Heart left ventricle (tissue), 16 donors: Measurements from ENCODE around the gene UBL7. TPM values are rescaled to one million over a fixed set of nuclear protein-coding genes. Genes with fewer than 3 reads are reported as not detected.

Experiments
- ATAC-seq, 4 donors: fragments of 200-7000 bp; cut with Tn5 transposase; one replicate each; pipeline ENCODE4 v1.9.1; 2020 to 2022; ENCODE audit warnings: moderate library complexity in 4 of 4, mild to moderate bottlenecking in 3 of 4, moderate number of reproducible peaks in 1 of 4
- DNase-seq, 5 donors: peaks; one replicate each; pipeline ENCODE4 v3.0.0-alpha.2; 2020
- H3K27ac ChIP-seq, 12 donors: fragments of 200-600 bp; sonication (generic) in 4 of 12; one replicate each; pipeline versions ENCODE4 v1.5.0 to v1.8.0; 2016 to 2022; ENCODE audit warnings: mild to moderate bottlenecking in 2 of 12
- H3K27me3 ChIP-seq, 9 donors: fragments of 200-600 bp; sonication (generic) in 2 of 9; one replicate each; pipeline versions ENCODE4 v1.5.1 to v1.8.0; 2016 to 2022; ENCODE audit warnings: mild to moderate bottlenecking in 3 of 9
- H3K36me3 ChIP-seq, 9 donors: fragments of 200-600 bp; sonication (generic) in 2 of 9; one replicate each; pipeline versions ENCODE4 v1.5.0 to v1.8.0; 2018 to 2022; ENCODE audit warnings: mild to moderate bottlenecking in 2 of 9
- H3K4me1 ChIP-seq, 12 donors: fragments of 200-600 bp; sonication (generic) in 4 of 12; one replicate each; pipeline versions ENCODE4 v1.5.0 to v1.8.0; 2016 to 2022; ENCODE audit warnings: mild to moderate bottlenecking in 3 of 12
- H3K4me3 ChIP-seq, 12 donors: fragments of 200-600 bp; sonication (generic) in 4 of 12; one replicate each; pipeline versions ENCODE4 v1.5.0 to v1.8.0; 2017 to 2022; ENCODE audit warnings: mild to moderate bottlenecking in 9 of 12, moderate library complexity in 4 of 12
- H3K9me3 ChIP-seq, 12 donors: fragments of 200-600 bp; sonication (generic) in 4 of 12; one replicate each; pipeline versions ENCODE4 v1.5.0 to v1.8.0; 2016 to 2022; ENCODE audit warnings: mild to moderate bottlenecking in 1 of 12
- POLR2A ChIP-seq, 2 donors: fragments of 450-650 bp; IDR thresholded peaks; one replicate each; pipeline ENCODE4 v1.6.1; 2017; ENCODE audit warnings: antibody characterized with exemption in 2 of 2, mild to moderate bottlenecking in 2 of 2, moderate library complexity in 2 of 2
- WGBS, 4 donors: extraction: QIAGEN DNeasy Blood & Tissue Kit in 2 of 4; methylation state at CpG; one replicate each; pipeline versions ENCODE4 v1.1.5 to v1.1.7; 2013 to 2018; 5-methylcytosine and 5-hydroxymethylcytosine counted together
- intact Hi-C, 10 donors: fragments of 100-400 bp; cut with DNase I; formaldehyde crosslinking; loops; one replicate each; pipeline versions ENCODE4 v1.11.1 to v1.14.2; 2022
- polyA plus RNA-seq, 2 donors: library from polyadenylated mRNA; stranded (reverse); fragments of 200-250 nt; gene quantifications; one replicate each; pipeline ENCODE4 v1.2.3, GENCODE V29; 2013
- total RNA-seq, 9 donors: library from RNA; depleted of rRNA in 2 of 9; stranded (reverse); fragments of >200 nt in 2 of 9; fragmentation: NEBNext Ultra II Directional in 3 of 9; extraction: Animal tissue kit (Norgen Biotek cat#: 25700) in 3 of 9; gene quantifications; one replicate each; pipeline versions ENCODE4 v1.1.0 to v1.2.4, GENCODE V29; 2016 to 2023
- TF ChIP-seq, protein P1 (sequence below), 12 donors: fragments of 200-600 bp; sonication (generic) in 4 of 12; IDR thresholded peaks; one replicate each; pipeline versions ENCODE4 v1.5.0 to v1.8.0; 2018 to 2022; ENCODE audit warnings: antibody characterized with exemption in 12 of 12, mild to moderate bottlenecking in 5 of 12
- donor health status: ischemic (EF 13 %, LVEDD 7.1; RV severe dilation, severe dysfunction).
- donor health status: healthy with polysubstance abuse.
- donor health status: DM: no; HTN: yes; CAD: no.
- donor health status: DM: no; HTN: no; CAD: no.
- donor health status: ischemic (EF 25% LVEDD 6.9; RV normal size, moderate dysfunction).
- donor health status: ischemic (EF 25% LVEDD 5.7; RV mildly dilated, moderate dysfunction).
- donor health status: healthy.
- donor health status: DM: yes; HTN: yes; CAD: no.
- donor health status: ischemic (EF 35%, LVEDD 5.7; RV mildly dilated, moderate dysfunction).
- donor health status: nonischemic (EF 11% LVEDD 7.7; RV severe dilation, severe dysfunction).
- donor health status: DM: yes; HTN: yes; CAD: no.
- donor health status: PGD.
- donor health status: ischemic (EF 29% LVEDD 5.4; RV normal size, mild dysfunction).
- donor health status: nonischemic (EF 23%, LVEDD 6.1; RV moderate dilation, normal function).

The UBL7 gene
- total and polyA plus RNA-seq, 11 donors = 40.6 to 102 (median 49.5) TPM

DNA sequence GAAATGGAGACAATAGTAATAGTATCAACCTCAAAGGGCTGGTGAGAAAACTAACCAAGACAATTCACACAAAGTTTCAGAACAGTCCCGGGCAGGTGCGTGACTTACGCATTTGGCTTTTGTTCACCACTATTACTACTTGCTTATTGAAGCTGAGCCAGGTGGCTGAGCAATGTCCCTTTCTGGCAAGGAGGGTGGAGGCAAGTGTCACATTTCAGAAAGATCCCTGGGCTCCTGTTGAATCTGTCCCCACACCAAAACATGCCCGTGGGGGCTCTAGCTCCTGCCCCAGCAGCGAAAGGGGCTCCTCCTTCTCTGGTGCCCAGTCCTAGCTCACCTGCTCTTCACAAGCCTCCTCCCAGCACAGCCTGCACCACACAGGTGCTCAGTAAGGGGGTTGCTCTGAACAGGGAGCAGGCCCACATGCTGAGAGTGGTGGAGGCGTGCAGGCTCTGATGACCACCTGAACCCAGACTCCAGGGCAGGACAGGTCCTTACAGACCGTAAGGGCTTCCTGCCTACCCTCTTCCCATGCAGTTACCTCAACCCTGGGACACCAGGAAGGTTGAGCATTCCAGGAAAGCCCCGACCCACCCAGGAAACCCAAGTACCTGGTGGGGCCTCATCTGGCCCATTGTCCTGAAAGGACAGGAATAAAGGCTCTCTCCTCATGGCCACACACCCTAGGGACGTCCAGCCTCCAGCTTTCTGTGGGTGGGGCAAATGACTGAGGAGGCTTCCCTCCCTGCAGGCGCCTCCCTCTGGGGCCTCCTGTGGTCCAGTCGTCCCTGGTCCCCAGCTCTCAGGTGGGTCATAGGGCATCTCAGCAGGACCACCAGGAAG is 59.8 kb downstream of the UBL7 start:
- intact Hi-C loops = no loop called here
- no peak overlapping the region for H3K27ac ChIP-seq
- 68 to 80% (median 75%) methylated on average over 8 to 11 of the region's 11 CpGs for whole genome bisulfite sequencing, 4 donors

DNA sequence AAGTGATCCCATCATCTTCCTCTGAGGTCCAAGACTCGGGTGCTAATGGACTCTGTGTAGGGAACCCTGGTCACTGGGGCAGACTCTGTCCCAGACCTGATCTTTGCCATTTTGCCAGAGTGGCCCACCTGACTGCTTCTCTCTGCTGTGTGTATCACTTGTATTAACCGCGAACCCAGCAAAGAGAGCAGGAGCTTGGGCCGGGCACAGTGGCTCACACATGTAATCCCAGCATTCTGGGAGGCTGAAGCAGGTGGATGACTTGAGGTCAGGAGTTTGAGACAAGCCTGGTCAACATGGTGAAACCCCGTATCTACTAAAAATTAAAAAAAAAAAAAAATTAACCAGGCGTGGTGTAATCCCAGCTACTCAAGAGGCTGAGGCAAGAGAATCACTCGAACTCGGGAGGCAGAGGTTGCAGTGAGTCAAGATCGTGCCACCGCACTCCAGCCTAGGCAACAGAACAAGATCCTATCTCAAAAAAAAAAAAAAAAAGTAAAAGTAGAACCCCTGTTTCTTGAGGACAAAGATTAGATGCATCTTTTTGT is 60.6 kb downstream of the UBL7 start:
- peak overlapping the region in 1 of 12 donors; percentile 32 for H3K27ac ChIP-seq
- H3K36me3 ChIP-seq = no peaks in the 10 kb centered on the region
- DNase-seq (no peak), ATAC-seq (no peak)
- no peaks in the 10 kb centered on the region for H3K27me3 ChIP-seq
- WGBS, 4 donors = 87 to 93% (median 90%) methylated on average over 9 to 10 of the region's 10 CpGs
- peaks cover 0 to 52% (median 10%) of the 10 kb centered on the region in 12 donors for H3K4me1 ChIP-seq
- no peaks in the 10 kb centered on the region for H3K9me3 ChIP-seq
- intact Hi-C loops = no loop called here
- TF ChIP-seq, protein P1, sequence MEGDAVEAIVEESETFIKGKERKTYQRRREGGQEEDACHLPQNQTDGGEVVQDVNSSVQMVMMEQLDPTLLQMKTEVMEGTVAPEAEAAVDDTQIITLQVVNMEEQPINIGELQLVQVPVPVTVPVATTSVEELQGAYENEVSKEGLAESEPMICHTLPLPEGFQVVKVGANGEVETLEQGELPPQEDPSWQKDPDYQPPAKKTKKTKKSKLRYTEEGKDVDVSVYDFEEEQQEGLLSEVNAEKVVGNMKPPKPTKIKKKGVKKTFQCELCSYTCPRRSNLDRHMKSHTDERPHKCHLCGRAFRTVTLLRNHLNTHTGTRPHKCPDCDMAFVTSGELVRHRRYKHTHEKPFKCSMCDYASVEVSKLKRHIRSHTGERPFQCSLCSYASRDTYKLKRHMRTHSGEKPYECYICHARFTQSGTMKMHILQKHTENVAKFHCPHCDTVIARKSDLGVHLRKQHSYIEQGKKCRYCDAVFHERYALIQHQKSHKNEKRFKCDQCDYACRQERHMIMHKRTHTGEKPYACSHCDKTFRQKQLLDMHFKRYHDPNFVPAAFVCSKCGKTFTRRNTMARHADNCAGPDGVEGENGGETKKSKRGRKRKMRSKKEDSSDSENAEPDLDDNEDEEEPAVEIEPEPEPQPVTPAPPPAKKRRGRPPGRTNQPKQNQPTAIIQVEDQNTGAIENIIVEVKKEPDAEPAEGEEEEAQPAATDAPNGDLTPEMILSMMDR (IDR thresholded peaks at IDR 0.05) = no peak
- TF ChIP-seq POLR2A (IDR thresholded peaks at IDR 0.05) = no peak
- no peak overlapping the region for H3K4me3 ChIP-seq

More for the DNA sequence above, 59.8 kb downstream of the UBL7 start:
- ATAC-seq (no peak), DNase-seq (no peak)
- Histone ChIP-seq H3K36me3 (no peaks in the 10 kb centered on the region), H3K9me3 (no peaks in the 10 kb centered on the region), H3K4me1 (peaks cover 0 to 52% (median 10%) of the 10 kb centered on the region in 12 donors), H3K4me3 (no peak overlapping the region), H3K27me3 (no peaks in the 10 kb centered on the region)
- TF ChIP-seq, protein P1 (IDR thresholded peaks at IDR 0.05) = no peak
- no peak for TF ChIP-seq POLR2A (IDR thresholded peaks at IDR 0.05)

DNA sequence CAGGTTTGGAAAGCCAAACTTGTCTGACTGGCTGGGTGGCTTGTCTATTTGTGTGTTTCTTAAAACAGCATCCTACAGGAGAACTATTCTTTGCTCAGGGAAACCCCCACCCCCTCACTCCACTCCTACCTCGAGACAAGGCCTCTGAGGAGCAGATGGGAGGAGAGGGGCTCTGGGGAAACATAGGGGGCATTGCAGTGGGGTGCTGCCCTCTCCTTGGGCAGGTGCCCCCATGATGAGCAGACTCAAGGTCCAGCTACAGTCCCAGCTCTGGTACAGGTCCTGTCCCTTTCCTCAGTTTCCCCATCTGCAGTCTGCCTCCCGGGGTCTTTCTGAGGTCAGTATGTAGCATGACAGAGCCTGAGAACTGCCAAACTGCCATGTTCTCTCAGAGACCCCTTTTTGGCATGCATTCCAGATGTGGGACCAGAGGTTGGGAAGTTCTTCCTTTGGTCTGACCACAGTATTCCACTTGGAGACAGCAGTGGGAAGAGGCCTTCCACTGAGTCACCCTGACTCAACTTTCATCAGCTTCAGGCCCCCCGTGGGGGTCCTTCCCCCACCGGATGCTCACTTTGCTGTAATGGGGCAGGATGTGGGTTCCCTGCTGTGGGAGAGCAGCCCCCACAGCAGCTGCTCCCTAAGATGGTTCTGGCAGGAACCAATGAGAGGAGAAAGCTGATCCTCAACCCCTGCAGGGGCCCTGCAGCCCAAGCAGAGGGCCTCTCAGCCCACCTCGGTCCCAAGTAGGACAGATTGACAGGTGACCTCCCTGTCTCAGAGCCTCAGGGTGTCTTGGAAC is 61.2 kb downstream of the UBL7 start:
- H3K4me3 ChIP-seq = no peak overlapping the region
- no peak for ATAC-seq
- 36 to 50% (median 46%) methylated on average over 4 to 5 of the region's 5 CpGs for WGBS, 4 donors
- no peaks in the 10 kb centered on the region for H3K36me3 ChIP-seq
- no peaks in the 10 kb centered on the region for H3K9me3 ChIP-seq
- intact Hi-C loops = no loop called here
- peak overlapping the region in 1 of 12 donors; percentile 32 for H3K27ac ChIP-seq
- H3K4me1 ChIP-seq = peaks cover 0 to 52% (median 10%) of the 10 kb centered on the region in 12 donors
- TF ChIP-seq, protein P1 (IDR thresholded peaks at IDR 0.05) = no peak
- TF ChIP-seq POLR2A (IDR thresholded peaks at IDR 0.05) = no peak
- no peak for DNase-seq
- no peaks in the 10 kb centered on the region for H3K27me3 ChIP-seq

DNA sequence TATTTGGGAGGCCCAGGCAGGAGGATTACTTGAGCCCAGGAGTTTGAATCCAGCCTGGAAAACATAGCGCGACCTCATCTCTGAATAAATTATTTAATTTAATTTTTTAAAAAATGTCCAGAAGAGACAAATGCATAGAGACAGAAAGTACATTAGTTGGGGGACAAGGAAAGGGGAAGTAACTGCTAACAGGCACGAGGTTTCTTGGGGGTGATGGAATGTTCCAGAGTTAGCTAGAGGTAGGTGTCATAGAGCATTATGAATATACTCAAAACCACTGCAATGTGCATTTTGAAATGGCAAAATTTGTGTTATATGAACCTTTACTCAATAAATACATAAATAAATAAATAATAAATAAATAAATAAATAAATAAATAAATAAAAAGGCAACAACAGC is 61.9 kb downstream of the UBL7 start:
- TF ChIP-seq, protein P1 (IDR thresholded peaks at IDR 0.05) = no peak
- no peak for TF ChIP-seq POLR2A (IDR thresholded peaks at IDR 0.05)
- no peaks in the 10 kb centered on the region for H3K27me3 ChIP-seq
- no peaks in the 10 kb centered on the region for H3K36me3 ChIP-seq
- peaks cover 0 to 48% (median 8%) of the 10 kb centered on the region in 12 donors for H3K4me1 ChIP-seq
- no peak for ATAC-seq
- 91 to 93% (median 92%) methylated on average over 3 of the region's 3 CpGs for WGBS, 4 donors
- no peak overlapping the region for H3K4me3 ChIP-seq
- H3K9me3 ChIP-seq = no peaks in the 10 kb centered on the region
- no peak for DNase-seq
- intact Hi-C loops = no loop called here
- no peak overlapping the region for H3K27ac ChIP-seq
